GM18508 (cell line): ENCODE data around the gene ANKRD12.
A peak's percentile ranks its signal among the peaks of the same experiment; 100 is the strongest.
"Not testable (repeated sequence)": the region's sequence is repeated elsewhere in the genome, so short reads cannot be mapped to it uniquely, and the experiment has no call there.

Source experiments
- ATAC-seq: cut with Tn5 transposase; IDR thresholded peaks from one replicate; pipeline ENCODE4 v1.9.1; 2021; ENCODE audit warnings: moderate number of reproducible peaks; ENCODE audit not compliant: insufficient read depth, unreplicated experiment

The ANKRD12 gene

DNA sequence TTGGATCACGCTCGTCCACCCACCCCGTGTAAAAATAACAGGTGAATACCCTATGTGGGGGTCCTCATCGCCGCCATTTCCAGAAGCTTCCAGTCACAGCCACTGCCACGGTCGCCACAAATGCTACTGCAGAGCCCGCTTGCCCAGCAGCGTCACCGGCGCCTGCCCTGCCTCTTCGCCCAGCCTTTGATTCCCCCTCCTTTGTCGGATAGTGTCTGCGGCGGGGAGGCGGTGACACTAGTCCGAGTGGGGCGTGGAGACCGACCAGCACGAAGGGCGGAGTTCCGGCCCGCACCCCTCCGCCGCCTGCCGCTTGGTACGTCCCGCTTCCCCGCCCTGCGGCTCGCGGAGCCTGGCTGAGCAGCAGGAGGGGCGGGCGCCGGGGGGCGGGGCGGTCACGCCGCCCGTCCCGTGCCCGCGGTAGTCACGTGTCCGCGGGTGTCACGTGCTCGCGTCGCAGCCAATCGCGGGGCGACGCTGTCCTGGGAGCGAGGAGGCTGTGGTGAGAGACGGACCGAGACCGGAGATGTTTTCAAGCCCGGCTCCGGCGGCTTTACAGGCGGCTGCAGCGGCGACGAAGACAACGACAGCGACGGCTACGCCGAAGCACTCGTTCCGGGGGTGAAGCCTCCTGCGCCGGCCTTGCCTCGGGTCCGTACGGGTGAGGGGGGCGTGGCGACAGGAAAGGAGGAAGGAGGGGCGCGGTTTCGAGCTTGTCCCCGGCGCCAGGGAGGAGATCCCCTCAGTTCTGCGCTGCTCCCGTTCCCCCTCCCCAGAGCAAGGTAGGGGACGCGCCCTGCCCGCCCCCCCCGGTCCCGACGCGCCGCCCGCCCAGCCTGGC lies at the start of gene ANKRD12:
TSS of gene ANKRD12 (plus strand) at position 467 of the 841 bp plus-strand sequence. CDS start 45,652 bp downstream, outside the sequence.
- ATAC-seq: peak; percentile 64

- no peak for ATAC-seq
These were observed 49.4 kb upstream of the ANKRD12 start for GRCh38 chr18:9087144-9087543.

DNA sequence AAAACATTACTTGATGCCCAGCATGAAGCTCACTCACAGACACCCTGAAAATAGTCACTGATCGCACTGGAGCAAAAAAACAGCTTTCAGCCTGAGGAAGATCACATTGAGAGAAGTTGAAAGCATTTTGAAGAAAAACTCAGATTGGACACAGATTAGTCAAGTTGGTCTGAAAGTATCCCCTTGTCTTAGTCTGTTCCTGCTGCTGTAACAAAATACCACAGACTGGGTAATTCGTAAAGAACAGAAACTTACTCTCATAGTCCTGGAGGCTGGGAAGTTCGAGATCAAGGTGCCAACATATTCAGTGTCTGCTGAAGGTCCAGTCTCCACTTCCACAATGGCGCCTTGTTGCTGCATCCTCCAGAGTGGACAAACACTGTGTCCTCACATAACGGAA lies 48.3 kb upstream of the ANKRD12 start:
- ATAC-seq: no peak

DNA sequence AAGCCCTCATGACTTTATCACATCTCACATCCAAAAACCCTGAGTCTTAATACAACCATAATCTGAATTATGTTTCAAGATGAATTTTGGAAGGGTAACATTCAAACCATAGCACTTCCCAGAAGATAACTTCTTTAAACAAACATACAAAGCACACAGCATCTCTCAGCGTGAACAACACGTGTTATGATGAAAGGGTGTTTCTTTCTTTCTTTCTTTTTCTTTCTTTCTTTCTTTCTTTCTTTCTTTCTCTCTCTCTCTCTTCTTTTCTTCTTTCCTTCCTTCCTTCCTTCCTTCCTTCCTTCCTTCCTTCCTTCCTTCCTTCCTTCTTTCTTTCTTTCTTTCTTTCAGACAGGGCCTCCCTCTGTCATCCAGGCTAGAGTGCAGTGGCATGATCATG lies 47.9 kb upstream of the ANKRD12 start:
- not testable (repeated sequence) for ATAC-seq

- ATAC-seq: no peak
These were observed 46.0 kb upstream of the ANKRD12 start for GRCh38 chr18:9090578-9090977.

DNA sequence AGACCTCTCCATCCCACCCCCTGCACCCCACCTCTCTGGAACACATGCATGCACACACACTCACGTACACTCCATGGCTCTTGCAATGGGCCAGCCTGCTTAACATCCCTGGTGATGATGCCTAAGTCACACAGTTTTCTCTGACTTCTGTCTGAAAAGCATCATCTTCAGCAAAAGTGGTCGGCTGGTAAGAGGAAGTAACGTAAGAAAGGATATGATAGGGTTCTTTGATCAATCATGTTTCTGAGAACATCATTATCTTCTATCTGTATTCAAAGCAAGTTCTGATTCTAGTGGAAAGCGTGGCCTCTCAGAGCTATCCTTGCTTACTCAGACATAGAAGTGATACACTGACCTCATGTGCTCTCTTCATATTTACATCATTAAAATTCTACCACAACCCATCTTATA lies 45.5 kb upstream of the ANKRD12 start:
- no peak for ATAC-seq

- ATAC-seq: no peak
These were observed 43.9 kb upstream of the ANKRD12 start for GRCh38 chr18:9092665-9093064.

GRCh38 chr18:9093109-9093508 lies 43.5 kb upstream of the ANKRD12 start:
- ATAC-seq: not testable (repeated sequence)

DNA sequence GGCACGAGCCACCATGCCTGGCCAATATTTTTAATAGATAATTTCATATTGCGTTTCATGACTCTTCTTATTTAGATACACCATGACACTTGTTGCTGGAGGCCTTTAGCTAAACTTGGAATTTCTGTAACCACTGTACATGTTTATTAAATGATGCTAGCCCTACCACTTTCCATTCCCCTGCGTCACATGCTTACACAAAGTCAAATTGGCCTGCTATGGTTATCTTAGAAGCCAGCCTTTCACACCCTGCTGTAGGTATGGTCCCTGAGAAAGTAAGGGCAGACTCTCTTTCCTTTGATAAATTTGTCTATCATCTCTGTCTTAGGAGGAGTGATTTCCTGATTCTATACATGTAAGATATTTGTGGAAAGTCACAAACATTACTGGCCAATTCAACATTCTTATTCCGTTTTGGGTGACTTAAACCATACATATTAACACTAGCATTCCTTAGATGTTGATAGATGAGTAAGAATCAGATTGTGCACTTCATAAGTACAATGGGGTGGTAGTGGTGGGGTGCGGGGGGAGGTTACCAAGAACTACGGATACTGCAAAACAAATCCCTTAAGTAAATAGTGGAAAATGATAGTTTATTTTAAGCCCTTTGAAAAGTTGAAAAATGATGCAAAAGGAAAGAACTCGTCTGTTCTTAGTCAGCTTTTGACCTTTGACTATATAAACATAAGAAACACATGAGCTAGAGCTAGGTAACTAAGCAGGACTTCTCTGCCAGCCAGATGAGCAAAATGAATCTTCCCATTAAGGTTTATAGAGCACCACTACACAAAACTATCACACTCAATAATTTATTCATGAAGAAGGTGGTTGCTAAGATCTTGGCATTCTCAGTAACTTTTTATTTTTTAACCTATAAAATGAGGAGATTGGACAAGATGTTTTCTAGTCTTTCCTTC lies 42.0 kb upstream of the ANKRD12 start:
- ATAC-seq: no peak

DNA sequence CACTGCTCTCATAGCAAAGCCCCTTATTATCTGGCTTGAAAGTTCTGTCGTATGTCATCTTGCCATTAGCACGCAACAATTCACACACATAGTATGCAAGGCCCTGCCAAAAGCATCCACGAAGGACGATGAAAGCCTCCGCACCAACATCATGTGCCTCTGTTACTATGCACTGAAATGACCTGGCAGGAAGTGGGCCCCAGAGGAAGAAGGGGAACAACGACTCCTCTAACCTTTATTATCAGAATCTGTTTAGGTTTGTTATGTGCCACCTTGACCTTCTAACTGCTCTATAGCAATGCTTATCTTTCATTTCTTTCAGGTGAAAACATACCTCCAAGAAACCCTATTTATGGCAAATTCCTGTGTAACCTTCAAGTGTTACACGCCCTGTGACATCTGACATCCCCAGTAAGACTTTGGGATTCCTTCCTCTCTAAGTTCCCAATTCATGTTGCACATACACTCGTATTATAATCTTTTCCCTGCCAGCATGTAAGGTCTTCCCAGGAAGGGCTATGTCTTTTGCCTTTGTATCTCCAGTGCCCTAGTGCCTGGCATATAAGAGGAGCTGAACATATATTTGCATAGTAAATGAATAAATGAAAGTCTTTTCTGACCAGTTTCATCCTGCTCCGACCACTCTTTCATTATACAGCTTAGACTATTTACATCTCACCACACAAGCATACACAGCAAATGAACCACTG lies 41.1 kb upstream of the ANKRD12 start:
- ATAC-seq: peak; percentile 88

GRCh38 chr18:9096007-9096371 lies 40.6 kb upstream of the ANKRD12 start:
- no peak for ATAC-seq

DNA sequence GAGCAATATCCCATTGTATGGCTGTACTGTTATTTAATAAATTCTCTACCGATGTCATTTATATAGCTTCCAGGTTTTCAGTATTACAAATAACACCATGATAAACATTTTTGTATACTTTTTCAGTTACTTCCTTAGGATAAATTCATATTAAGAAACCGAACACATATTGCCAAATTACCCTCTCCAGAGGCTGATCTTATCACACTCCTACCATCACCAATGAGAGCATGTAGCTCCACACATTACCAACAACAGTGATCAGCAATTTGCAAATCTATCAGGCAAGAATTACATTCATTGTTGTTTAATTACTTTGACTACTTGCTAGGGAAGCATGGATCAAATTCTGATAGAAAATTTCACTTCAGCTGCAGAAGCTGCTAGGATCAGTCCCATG lies 39.9 kb upstream of the ANKRD12 start:
- ATAC-seq: no peak

- ATAC-seq: no peak
These were observed 39.2 kb upstream of the ANKRD12 start for GRCh38 chr18:9097349-9097748.

GRCh38 chr18:9100796-9101195 lies 35.8 kb upstream of the ANKRD12 start:
- ATAC-seq: no peak

DNA sequence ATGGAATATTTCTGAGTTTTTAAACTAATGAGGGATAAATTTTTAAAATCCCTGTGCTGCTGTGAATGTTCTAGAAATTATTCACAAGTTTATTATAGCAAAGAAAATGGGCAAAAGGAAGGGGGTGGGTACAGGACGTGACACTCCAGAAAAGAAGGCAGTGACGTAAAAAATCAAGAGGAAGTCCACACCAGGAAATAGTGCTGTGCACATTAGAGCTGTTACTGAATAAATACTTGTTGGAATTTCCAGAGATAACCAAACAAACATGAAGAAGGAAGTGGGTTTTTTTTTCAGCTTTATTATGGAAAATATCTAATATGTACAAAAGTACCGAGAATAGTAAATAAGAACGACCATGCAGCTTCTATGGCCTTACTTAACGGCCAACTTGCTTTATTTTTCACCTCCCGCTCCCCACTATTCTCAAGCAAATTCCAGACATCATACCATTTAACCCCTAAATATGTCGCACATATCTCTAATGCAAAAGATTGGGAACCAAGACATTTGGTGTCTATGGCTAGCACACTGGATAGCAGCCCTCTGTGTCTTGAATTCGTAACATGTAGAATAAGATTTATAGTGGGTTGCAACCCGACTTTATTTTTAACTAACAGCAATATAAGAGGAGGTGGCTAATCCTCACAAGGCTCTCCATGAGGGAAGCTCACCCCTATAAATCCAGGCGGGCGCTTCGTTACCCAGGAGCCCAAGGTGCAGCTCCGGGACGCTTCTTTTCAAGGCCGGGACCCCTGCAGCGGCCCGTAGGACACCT lies 34.7 kb upstream of the ANKRD12 start:
- peak; percentile 4 for ATAC-seq

GRCh38 chr18:9102508-9103375 lies 33.8 kb upstream of the ANKRD12 start, which contains the start of gene NDUFV2:
NDUFV2 (plus strand) TSS chr18:9102699; CDS start chr18:9102744, 45 bp downstream.
- ATAC-seq: peak; percentile 60

DNA sequence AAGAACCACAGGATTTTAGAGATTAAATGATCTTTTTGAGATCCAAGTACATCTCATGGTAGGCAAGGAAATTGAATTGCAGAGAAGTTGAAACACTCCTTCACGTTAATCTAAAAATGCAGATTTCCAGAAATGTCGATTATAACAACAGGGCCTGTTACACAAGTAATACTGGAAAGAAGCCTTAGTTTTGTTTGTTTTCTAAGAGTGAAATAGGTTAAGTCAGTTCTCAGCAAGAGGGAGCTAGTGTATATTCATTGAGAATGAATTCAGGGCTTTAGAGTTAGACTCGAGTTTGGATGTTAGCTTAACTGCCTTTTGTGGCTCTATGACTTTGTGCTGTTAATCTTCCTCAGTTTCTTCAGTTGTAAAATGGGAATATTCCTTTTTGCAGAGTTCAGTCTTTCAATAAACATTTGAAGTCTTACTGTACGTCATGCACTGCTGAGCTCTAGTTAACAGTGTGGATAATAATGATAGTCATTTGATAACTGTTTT lies 33.2 kb upstream of the ANKRD12 start:
- no peak for ATAC-seq

- ATAC-seq: no peak
These were observed 32.2 kb upstream of the ANKRD12 start for GRCh38 chr18:9104244-9104901.
